GM23248 (cell line): ENCODE results near the gene ACTL9.

Experiments
- EZH2 ChIP-seq: fragments of 200-600 bp; sonication (generic); IDR thresholded peaks from 2 replicates; pipeline ENCODE4 v1.6.1; 2018; ENCODE audit warnings: antibody characterized with exemption, mild to moderate bottlenecking; ENCODE audit not compliant: insufficient read depth, poor library complexity, severe bottlenecking
- EZH2phosphoT487 ChIP-seq: fragments of 200-600 bp; sonication (generic); IDR thresholded peaks from 2 replicates; pipeline ENCODE4 v1.6.1; 2018; ENCODE audit warnings: antibody characterized with exemption, moderate library complexity, mild to moderate bottlenecking, low read depth; ENCODE audit not compliant: insufficient read depth

GRCh38 chr19:8648240-8648639 lies 50.4 kb downstream of the ACTL9 start:
- TF ChIP-seq EZH2phosphoT487 (no peak), EZH2 (no peak)
